ENCODE data around the gene B4GALNT3.

GRCh38 chr12:547883-548470 lies 88.2 kb downstream of the B4GALNT3 start:
- TF ChIP-seq CTCF (IDR thresholded peaks at IDR 0.05), result no peak
- no peak for TF ChIP-seq POLR2A (IDR thresholded peaks at IDR 0.05)
- TF ChIP-seq EP300 (IDR thresholded peaks at IDR 0.05), result no peak

Data from tibial nerve (tissue), 4 donors.